Measurements from ENCODE around the gene PPP2R2B. TPM values are rescaled to one million over a fixed set of nuclear protein-coding genes. Genes with fewer than 3 reads are reported as not detected.
A peak's percentile ranks its signal among the peaks of the same experiment; 100 is the strongest.

Gene PPP2R2B
- total RNA-seq, 1 donor from 2014 or later: 1.2 TPM

- Histone ChIP-seq H3K4me3 (ENCODE audit: low read depth, low read length) (no peak overlapping the region), H3K36me3 (ENCODE audit: control insufficient read depth, insufficient read depth, low read length) (no peaks in the 10 kb centered on the region), H3K27me3 (ENCODE audit: control insufficient read depth, insufficient read depth, low read length) (no peaks in the 10 kb centered on the region)
- DNase-seq (ENCODE audit: low read depth): no peak
- no peak for TF ChIP-seq CTCF (IDR thresholded peaks at IDR 0.05; ENCODE audit: insufficient read depth, low read length, poor library complexity, severe bottlenecking)
These were observed 38.5 kb downstream of the PPP2R2B start for GRCh38 chr5:146840016-146840415.

- Histone ChIP-seq H3K27me3 (ENCODE audit: control insufficient read depth, insufficient read depth, low read length) (no peaks in the 10 kb centered on the region), H3K36me3 (ENCODE audit: control insufficient read depth, insufficient read depth, low read length) (no peaks in the 10 kb centered on the region), H3K4me3 (ENCODE audit: low read depth, low read length) (no peak overlapping the region)
- DNase-seq (ENCODE audit: low read depth): no peak
- no peak for TF ChIP-seq CTCF (IDR thresholded peaks at IDR 0.05; ENCODE audit: insufficient read depth, low read length, poor library complexity, severe bottlenecking)
These were observed 42.2 kb downstream of the PPP2R2B start for GRCh38 chr5:146836226-146836842.

GRCh38 chr5:146832985-146833732, 45.4 kb downstream of the PPP2R2B start:
- DNase-seq (ENCODE audit: low read depth): peak; percentile 1
- TF ChIP-seq CTCF (IDR thresholded peaks at IDR 0.05; ENCODE audit: insufficient read depth, low read length, poor library complexity, severe bottlenecking): no peak
- H3K4me3 ChIP-seq (ENCODE audit: low read depth, low read length): no peak overlapping the region
- H3K36me3 ChIP-seq (ENCODE audit: control insufficient read depth, insufficient read depth, low read length): no peaks in the 10 kb centered on the region
- no peaks in the 10 kb centered on the region for H3K27me3 ChIP-seq (ENCODE audit: control insufficient read depth, insufficient read depth, low read length)

GRCh38 chr5:146828385-146828784, 50.2 kb downstream of the PPP2R2B start:
- H3K36me3 ChIP-seq (ENCODE audit: control insufficient read depth, insufficient read depth, low read length): no peaks in the 10 kb centered on the region
- no peak for DNase-seq (ENCODE audit: low read depth)
- TF ChIP-seq CTCF (IDR thresholded peaks at IDR 0.05; ENCODE audit: insufficient read depth, low read length, poor library complexity, severe bottlenecking): no peak
- no peak overlapping the region for H3K4me3 ChIP-seq (ENCODE audit: low read depth, low read length)
- H3K27me3 ChIP-seq (ENCODE audit: control insufficient read depth, insufficient read depth, low read length): no peaks in the 10 kb centered on the region

- H3K27me3 ChIP-seq (ENCODE audit: control insufficient read depth, insufficient read depth, low read length): no peaks in the 10 kb centered on the region
- H3K36me3 ChIP-seq (ENCODE audit: control insufficient read depth, insufficient read depth, low read length): no peaks in the 10 kb centered on the region
- TF ChIP-seq CTCF (IDR thresholded peaks at IDR 0.05; ENCODE audit: insufficient read depth, low read length, poor library complexity, severe bottlenecking): no peak
- H3K4me3 ChIP-seq (ENCODE audit: low read depth, low read length): no peak overlapping the region
- no peak for DNase-seq (ENCODE audit: low read depth)
These were observed 50.7 kb downstream of the PPP2R2B start for GRCh38 chr5:146827901-146828300.

All from kidney epithelial cell (primary cell).